ENCODE results near the gene RAB9A. TPM values are rescaled to one million over a fixed set of nuclear protein-coding genes. Genes with fewer than 3 reads are reported as not detected.

Gene RAB9A
- total RNA-seq, 4 donors from 2014 or later, result 20.8 to 33.1 (median 25.4) TPM

DNA sequence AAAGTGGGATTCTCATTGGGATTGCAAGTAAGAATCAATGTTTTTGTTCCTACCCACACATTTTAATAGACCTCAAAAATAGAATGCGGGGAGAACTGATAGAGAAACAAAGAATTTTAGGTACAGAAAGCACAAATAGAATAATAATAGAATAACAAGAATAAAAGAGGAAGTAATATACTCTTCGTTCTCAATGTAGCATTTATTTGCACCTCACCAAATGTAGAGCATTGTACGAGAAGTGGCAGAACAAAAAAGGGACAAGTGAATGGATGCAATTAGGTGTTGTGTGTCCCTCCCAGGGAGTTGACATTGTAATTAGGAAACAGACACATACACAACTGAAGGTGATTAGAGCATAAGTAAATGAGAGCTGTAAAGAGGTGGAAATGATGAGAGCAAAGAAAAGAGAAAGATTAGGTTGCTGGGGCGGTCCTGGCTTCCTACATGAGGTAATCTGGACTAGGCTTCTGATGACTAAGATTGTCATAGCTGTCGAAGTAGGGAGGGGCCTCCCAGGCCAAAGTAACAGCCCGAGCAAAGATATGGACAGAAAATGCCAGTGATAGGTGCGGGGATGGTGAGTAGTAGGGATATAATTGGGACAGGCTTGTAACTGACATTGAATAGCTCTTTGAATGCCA, 10.4 kb downstream of the RAB9A start:
- no peak for DNase-seq (ENCODE audit: extremely low spot score)
- H3K4me1 ChIP-seq, result peaks cover 18 to 72% (median 66%) of the 10 kb centered on the region in 4 donors
- intact Hi-C loops (cut with DNase I), result no loop called here
- no peak overlapping the region for H3K4me3 ChIP-seq
- no peaks in the 10 kb centered on the region for H3K27me3 ChIP-seq
- peak overlapping the region in 2 of 4 donors; percentile 14 to 15 for H3K27ac ChIP-seq (replicated peaks in 1 of 4)
- no peaks in the 10 kb centered on the region for H3K9me3 ChIP-seq
- TF ChIP-seq POLR2A (IDR thresholded peaks at IDR 0.05; ENCODE audit: low read depth) (no peak), EP300 (IDR thresholded peaks at IDR 0.05) (no peak), POLR2AphosphoS5 (IDR thresholded peaks at IDR 0.05) (no peak)
- TF ChIP-seq, protein P1, sequence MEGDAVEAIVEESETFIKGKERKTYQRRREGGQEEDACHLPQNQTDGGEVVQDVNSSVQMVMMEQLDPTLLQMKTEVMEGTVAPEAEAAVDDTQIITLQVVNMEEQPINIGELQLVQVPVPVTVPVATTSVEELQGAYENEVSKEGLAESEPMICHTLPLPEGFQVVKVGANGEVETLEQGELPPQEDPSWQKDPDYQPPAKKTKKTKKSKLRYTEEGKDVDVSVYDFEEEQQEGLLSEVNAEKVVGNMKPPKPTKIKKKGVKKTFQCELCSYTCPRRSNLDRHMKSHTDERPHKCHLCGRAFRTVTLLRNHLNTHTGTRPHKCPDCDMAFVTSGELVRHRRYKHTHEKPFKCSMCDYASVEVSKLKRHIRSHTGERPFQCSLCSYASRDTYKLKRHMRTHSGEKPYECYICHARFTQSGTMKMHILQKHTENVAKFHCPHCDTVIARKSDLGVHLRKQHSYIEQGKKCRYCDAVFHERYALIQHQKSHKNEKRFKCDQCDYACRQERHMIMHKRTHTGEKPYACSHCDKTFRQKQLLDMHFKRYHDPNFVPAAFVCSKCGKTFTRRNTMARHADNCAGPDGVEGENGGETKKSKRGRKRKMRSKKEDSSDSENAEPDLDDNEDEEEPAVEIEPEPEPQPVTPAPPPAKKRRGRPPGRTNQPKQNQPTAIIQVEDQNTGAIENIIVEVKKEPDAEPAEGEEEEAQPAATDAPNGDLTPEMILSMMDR (IDR thresholded peaks at IDR 0.05), result no peak
- WGBS, result 63% methylated on average over 7 of the region's 7 CpGs
- H3K36me3 ChIP-seq, result no peaks in the 10 kb centered on the region

DNA sequence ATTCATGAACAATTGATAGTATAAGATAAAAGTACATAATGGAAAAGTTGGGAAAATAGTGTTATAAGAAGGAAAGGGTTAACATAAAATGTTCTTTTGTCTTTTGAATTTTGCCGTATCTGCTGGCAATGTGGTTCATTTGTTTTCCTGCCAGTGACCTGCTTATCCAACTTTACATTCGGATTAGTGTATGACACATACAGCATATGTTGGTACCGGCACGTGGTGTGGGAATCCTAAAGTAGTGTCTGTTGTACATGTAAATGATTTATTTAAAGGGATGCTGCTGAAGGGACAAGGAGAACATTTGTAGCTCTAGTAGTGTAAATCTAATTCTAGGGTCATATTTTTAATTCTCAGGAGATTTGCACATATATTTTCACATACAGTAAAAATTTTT, 11.5 kb downstream of the RAB9A start:
- Histone ChIP-seq H3K36me3 (no peaks in the 10 kb centered on the region), H3K4me3 (no peak overlapping the region), H3K9me3 (no peaks in the 10 kb centered on the region), H3K27me3 (no peaks in the 10 kb centered on the region), H3K4me1 (peaks cover 11 to 62% (median 56%) of the 10 kb centered on the region in 4 donors), H3K27ac (replicated peaks in 1 of 4) (no peak overlapping the region)
- TF ChIP-seq POLR2AphosphoS5 (IDR thresholded peaks at IDR 0.05), result no peak
- no peak for TF ChIP-seq EP300 (IDR thresholded peaks at IDR 0.05)
- no peak for TF ChIP-seq POLR2A (IDR thresholded peaks at IDR 0.05; ENCODE audit: low read depth)
- TF ChIP-seq, protein P1 (IDR thresholded peaks at IDR 0.05), result no peak
- intact Hi-C loops (cut with DNase I), result no loop called here
- DNase-seq (ENCODE audit: extremely low spot score), result no peak
- WGBS, result 70% methylated on average over 4 of the region's 4 CpGs

DNA sequence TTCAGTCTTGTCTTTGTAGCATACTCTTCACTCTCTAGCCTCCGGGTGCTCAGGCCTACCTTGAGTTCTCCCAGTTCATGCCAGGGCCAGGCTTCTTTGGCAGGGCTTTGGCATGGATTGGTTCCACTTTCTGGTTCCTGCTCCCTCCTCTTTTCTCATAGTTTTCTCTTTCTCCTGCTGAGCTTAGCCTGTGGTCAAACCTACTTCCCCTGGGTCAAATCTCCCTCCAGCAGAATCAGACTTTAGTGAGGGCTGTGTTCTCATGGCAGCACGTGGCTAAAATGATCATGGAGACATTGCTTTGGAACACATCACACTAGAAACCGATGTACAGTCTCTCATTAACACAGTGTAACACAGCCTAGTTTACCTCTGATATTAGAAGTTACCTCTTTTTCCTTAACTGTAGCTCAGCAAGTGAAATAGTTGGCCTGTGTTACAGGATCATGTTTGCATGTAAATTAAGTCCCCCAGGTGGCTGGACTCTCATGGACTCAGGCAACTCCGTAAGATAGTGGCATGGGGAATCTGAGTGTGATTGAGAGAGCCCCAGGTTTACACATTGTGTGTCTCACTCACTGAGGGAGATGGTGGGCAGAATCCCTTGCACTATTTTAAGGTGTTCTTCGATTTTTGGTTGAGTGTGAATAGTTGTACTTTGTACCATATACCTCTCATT, 13.3 kb downstream of the RAB9A start:
- 74% methylated on average over 5 of the region's 5 CpGs for WGBS
- TF ChIP-seq POLR2A (IDR thresholded peaks at IDR 0.05; ENCODE audit: low read depth) (no peak), EP300 (IDR thresholded peaks at IDR 0.05) (no peak), POLR2AphosphoS5 (IDR thresholded peaks at IDR 0.05) (no peak)
- TF ChIP-seq, protein P1 (IDR thresholded peaks at IDR 0.05), result no peak
- H3K9me3 ChIP-seq, result no peaks in the 10 kb centered on the region

DNA sequence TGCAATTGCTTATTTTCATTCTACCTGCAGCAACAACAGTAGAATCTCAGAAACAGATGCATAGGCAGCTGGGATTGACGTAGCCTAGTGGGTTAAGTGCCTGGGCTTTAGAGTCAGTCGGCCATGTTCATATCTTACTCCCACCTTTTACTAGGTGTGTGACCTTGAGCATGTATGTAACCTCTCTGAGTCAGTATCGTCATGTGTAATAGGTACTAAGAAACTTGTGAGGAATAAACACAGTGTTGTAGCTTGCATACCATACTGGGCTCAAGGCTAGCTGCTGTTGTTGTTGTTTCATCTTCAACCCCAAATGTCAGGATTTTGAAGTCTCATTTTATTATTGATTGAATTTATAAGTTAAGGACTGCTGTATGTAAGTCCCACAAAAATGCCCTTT, 14.2 kb downstream of the RAB9A start:
- WGBS, result 86% methylated on average over 3 of the region's 3 CpGs
- Histone ChIP-seq H3K27ac (replicated peaks in 1 of 4) (peak overlapping the region in 2 of 4 donors; percentile 1 to 46), H3K9me3 (no peaks in the 10 kb centered on the region), H3K4me3 (no peak overlapping the region), H3K27me3 (no peaks in the 10 kb centered on the region), H3K4me1 (peaks cover 11 to 49% (median 44%) of the 10 kb centered on the region in 4 donors), H3K36me3 (no peaks in the 10 kb centered on the region)
- TF ChIP-seq POLR2A (IDR thresholded peaks at IDR 0.05; ENCODE audit: low read depth), result no peak
- no peak for TF ChIP-seq EP300 (IDR thresholded peaks at IDR 0.05)
- no peak for TF ChIP-seq POLR2AphosphoS5 (IDR thresholded peaks at IDR 0.05)
- intact Hi-C loops (cut with DNase I), result no loop called here
- no peak for DNase-seq (ENCODE audit: extremely low spot score)

More for the DNA sequence above, 13.3 kb downstream of the RAB9A start:
- Histone ChIP-seq H3K36me3 (no peaks in the 10 kb centered on the region), H3K27me3 (no peaks in the 10 kb centered on the region), H3K4me1 (peaks cover 11 to 52% (median 46%) of the 10 kb centered on the region in 4 donors), H3K27ac (replicated peaks in 1 of 4) (no peak overlapping the region), H3K4me3 (no peak overlapping the region)
- DNase-seq (ENCODE audit: extremely low spot score), result no peak
- intact Hi-C loops (cut with DNase I), result no loop called here

DNA sequence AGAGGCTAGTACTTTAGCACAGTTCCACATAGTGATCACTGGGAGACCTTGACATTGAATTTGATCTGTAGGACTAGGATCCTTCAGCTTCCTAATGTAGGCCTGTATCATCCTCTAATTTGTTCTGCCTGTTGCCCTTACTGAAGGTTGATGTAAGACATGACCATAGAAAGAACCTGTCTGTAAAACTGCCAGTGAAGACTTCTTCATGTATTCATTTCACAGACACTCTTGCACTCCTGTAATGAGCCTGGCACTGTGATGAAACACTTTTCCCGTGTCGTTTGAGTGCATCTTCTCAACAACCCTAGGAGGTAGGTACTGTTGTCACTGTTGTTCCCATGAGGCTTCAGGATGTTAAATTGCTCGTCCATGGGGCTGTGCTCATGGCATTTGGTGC, 14.7 kb downstream of the RAB9A start:
- DNase-seq (ENCODE audit: extremely low spot score), result no peak
- Histone ChIP-seq H3K36me3 (no peaks in the 10 kb centered on the region), H3K27ac (replicated peaks in 1 of 4) (peak overlapping the region in 2 of 4 donors; percentile 1 to 46), H3K9me3 (no peaks in the 10 kb centered on the region), H3K4me3 (no peak overlapping the region), H3K27me3 (no peaks in the 10 kb centered on the region), H3K4me1 (peaks cover 11 to 45% (median 39%) of the 10 kb centered on the region in 4 donors)
- intact Hi-C loops (cut with DNase I), result no loop called here
- TF ChIP-seq, protein P1 (IDR thresholded peaks at IDR 0.05), result no peak
- no peak for TF ChIP-seq POLR2A (IDR thresholded peaks at IDR 0.05; ENCODE audit: low read depth)
- no peak for TF ChIP-seq EP300 (IDR thresholded peaks at IDR 0.05)
- TF ChIP-seq POLR2AphosphoS5 (IDR thresholded peaks at IDR 0.05), result no peak
- WGBS, result 45% methylated on average over 3 of the region's 3 CpGs
